Keratinocyte (primary cell): ENCODE data around the gene CFHR4. TPM values are rescaled to one million over a fixed set of nuclear protein-coding genes. Genes with fewer than 3 reads are reported as not detected.

Experiments
- DNase-seq: peaks from one replicate; pipeline ENCODE4 v3.0.0-alpha.2; 2011; ENCODE audit warnings: low read depth, missing footprints, low spot score
- FAIRE-seq: peaks from 2 replicates; lab custom pipeline; 2011; peaks lifted over from hg19 to GRCh38; lab: Jason Lieb, UNC
- H2AFZ ChIP-seq: 2 replicates; pipeline ENCODE4 v1.6.0; 2012; ENCODE audit warnings: low read length, control low read depth, inconsistent platforms; ENCODE audit not compliant: control insufficient read depth
- H3K27ac ChIP-seq: 2 replicates; pipeline ENCODE4 v1.5.1; 2011; ENCODE audit warnings: low read length; ENCODE audit not compliant: control insufficient read depth, insufficient read depth
- H3K27me3 ChIP-seq: 3 replicates; pipeline ENCODE4 v1.6.0; 2011; ENCODE audit warnings: low read length; ENCODE audit not compliant: control insufficient read depth, insufficient read depth; ENCODE audit errors: extremely low read depth
- H3K36me3 ChIP-seq, 2 experiments: 2 replicates in 1 of 2; 3 replicates in 1 of 2; pipeline ENCODE4 v1.5.1; 2011; ENCODE audit warnings: low read length in 2 of 2, mild to moderate bottlenecking in 1 of 2; ENCODE audit not compliant: control insufficient read depth in 2 of 2, insufficient read depth in 2 of 2; ENCODE audit errors: extremely low read depth in 1 of 2
- H3K4me1 ChIP-seq: 3 replicates; pipeline ENCODE4 v1.5.1; 2011; ENCODE audit warnings: low read length; ENCODE audit not compliant: control insufficient read depth, insufficient read depth; ENCODE audit errors: extremely low read depth
- H3K4me2 ChIP-seq: 3 replicates; pipeline ENCODE4 v1.6.0; 2011; ENCODE audit warnings: low read depth, low read length; ENCODE audit not compliant: control insufficient read depth, insufficient read depth; ENCODE audit errors: extremely low read depth
- H3K4me3 ChIP-seq, 3 experiments: fragments of 200-600 bp in 1 of 3; sonication (generic) in 1 of 3; 2 replicates in 2 of 3; 3 replicates in 1 of 3; pipeline ENCODE4 v1.5.1; 2011 to 2016; ENCODE audit warnings: low read length in 3 of 3, mild to moderate bottlenecking in 3 of 3, control low read depth in 2 of 3, inconsistent platforms in 1 of 3, low read depth in 1 of 3, mixed read lengths in 1 of 3, mixed run types in 1 of 3, moderate library complexity in 1 of 3; ENCODE audit not compliant: control insufficient read depth in 2 of 3, insufficient read depth in 2 of 3; ENCODE audit errors: extremely low read depth in 1 of 3
- H3K79me2 ChIP-seq: 2 replicates; pipeline ENCODE4 v1.6.0; 2012; ENCODE audit warnings: low read length; ENCODE audit not compliant: control insufficient read depth, insufficient read depth
- H3K9ac ChIP-seq: 3 replicates; pipeline ENCODE4 v1.6.0; 2011; ENCODE audit warnings: low read length; ENCODE audit not compliant: control insufficient read depth, insufficient read depth; ENCODE audit errors: extremely low read depth
- H3K9me1 ChIP-seq: 3 replicates; pipeline ENCODE4 v1.6.0; 2011; ENCODE audit warnings: low read length; ENCODE audit not compliant: control insufficient read depth, insufficient read depth; ENCODE audit errors: extremely low read depth
- H3K9me3 ChIP-seq: 2 replicates; pipeline ENCODE4 v1.5.1; 2012; ENCODE audit warnings: low read depth, low read length; ENCODE audit not compliant: control insufficient read depth
- H4K20me1 ChIP-seq: 3 replicates; pipeline ENCODE4 v1.6.0; 2011; ENCODE audit warnings: low read length; ENCODE audit not compliant: control insufficient read depth, insufficient read depth; ENCODE audit errors: extremely low read depth
- EZH2 ChIP-seq: IDR thresholded peaks from one replicate; pipeline ENCODE4 v1.6.1; 2012; ENCODE audit warnings: inconsistent platforms, mild to moderate bottlenecking, low read length, moderate library complexity
- dilution Hi-C: fragments of 300-500 bp; cut with MboI; formaldehyde crosslinking; loops from one replicate; pipeline ENCODE4 v1.7.0; 2020; ENCODE audit warnings: low sequenced_read_pairs; ENCODE audit not compliant: extremely low pct_ligation_motif_present
- polyA plus RNA-seq, 5 experiments: library from polyadenylated mRNA; depleted of rRNA in 3 of 5; stranded (reverse) in 3 of 5; stranded (forward) in 1 of 5; unstranded in 1 of 5; fragments of >200 nt; gene quantifications; 1 replicate in 1 of 5; 2 replicates in 3 of 5; 3 replicates in 1 of 5; pipeline versions ENCODE4 v1.2.1 to v1.2.3, GENCODE V29; 2011 to 2012; ENCODE audit warnings: missing spikeins in 2 of 5, low read depth in 1 of 5, low replicate concordance in 1 of 5
- TF ChIP-seq, protein P1 (sequence below), 3 experiments: IDR thresholded peaks in 1 of 3; conservative IDR thresholded peaks in 1 of 3; optimal IDR thresholded peaks in 1 of 3; 2 replicates in 2 of 3; 3 replicates in 1 of 3; pipeline versions ENCODE3 to v1.5.1; 2011; ENCODE audit warnings: low read length in 3 of 3, mild to moderate bottlenecking in 3 of 3, moderate library complexity in 2 of 3, control low read depth in 1 of 3, inconsistent platforms in 1 of 3; ENCODE audit not compliant: insufficient read depth in 2 of 3; ENCODE audit errors: extremely low read depth in 1 of 3

The CFHR4 gene
- polyA plus RNA-seq, 1 donor (not counting 4 experiments of a cell fraction or from before 2014, with no cell fraction given) = not detected

DNA sequence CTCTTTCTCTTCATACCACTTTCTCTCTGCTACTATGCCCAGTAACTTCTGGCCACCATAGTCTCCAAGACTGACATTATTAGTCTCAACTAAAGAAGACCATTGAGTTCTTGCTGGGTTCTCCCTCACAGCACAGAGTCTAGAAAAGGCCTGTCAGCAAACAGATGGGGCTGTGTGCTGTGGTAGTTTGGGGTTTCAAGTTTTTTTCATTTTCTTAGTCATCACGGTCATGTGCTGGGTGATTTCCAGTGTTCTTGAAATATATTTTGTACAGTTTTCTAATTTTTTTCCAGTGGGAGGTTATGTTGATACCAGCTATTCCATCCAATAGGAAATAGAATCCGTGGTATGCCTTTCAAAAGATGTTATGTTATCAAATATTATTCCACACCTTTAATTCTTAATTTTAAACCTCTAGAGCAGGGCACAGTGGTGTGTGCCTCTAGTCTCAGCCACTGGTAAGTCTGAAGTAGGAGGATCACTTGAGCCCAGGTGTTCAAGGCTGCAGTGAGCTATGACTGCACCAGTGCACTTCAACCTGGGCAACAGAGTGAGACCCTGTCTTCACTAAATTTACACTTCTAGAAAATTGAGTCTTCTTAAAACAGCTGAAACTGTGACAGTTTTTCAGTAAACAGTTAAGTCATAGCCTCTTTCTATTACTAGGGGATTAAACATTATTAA, 64.0 kb downstream of the CFHR4 start:
- H3K4me3 ChIP-seq = no peak overlapping the region
- no peak overlapping the region for H3K9ac ChIP-seq
- no peaks in the 10 kb centered on the region for H3K36me3 ChIP-seq
- no peaks in the 10 kb centered on the region for H3K4me1 ChIP-seq
- no peak for TF ChIP-seq EZH2
- TF ChIP-seq, protein P1, sequence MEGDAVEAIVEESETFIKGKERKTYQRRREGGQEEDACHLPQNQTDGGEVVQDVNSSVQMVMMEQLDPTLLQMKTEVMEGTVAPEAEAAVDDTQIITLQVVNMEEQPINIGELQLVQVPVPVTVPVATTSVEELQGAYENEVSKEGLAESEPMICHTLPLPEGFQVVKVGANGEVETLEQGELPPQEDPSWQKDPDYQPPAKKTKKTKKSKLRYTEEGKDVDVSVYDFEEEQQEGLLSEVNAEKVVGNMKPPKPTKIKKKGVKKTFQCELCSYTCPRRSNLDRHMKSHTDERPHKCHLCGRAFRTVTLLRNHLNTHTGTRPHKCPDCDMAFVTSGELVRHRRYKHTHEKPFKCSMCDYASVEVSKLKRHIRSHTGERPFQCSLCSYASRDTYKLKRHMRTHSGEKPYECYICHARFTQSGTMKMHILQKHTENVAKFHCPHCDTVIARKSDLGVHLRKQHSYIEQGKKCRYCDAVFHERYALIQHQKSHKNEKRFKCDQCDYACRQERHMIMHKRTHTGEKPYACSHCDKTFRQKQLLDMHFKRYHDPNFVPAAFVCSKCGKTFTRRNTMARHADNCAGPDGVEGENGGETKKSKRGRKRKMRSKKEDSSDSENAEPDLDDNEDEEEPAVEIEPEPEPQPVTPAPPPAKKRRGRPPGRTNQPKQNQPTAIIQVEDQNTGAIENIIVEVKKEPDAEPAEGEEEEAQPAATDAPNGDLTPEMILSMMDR (optimal IDR thresholded peaks at IDR 0.05 in 1 of 3, IDR thresholded peaks at IDR 0.05 in 1 of 3, conservative IDR thresholded peaks at IDR 0.05 in 1 of 3; ENCODE audit: extremely low read depth in 1 of 3, insufficient read depth in 2 of 3, low read length in 3 of 3) = no peak
- dilution Hi-C loops = no loop called here
- H3K27me3 ChIP-seq = no peaks in the 10 kb centered on the region
- no peaks in the 10 kb centered on the region for H3K9me3 ChIP-seq
- no peak overlapping the region for H2AFZ ChIP-seq
- no peak overlapping the region for H3K4me2 ChIP-seq
- no peaks in the 10 kb centered on the region for H4K20me1 ChIP-seq
- H3K27ac ChIP-seq = no peak overlapping the region
- H3K79me2 ChIP-seq = no peaks in the 10 kb centered on the region
- no peaks in the 10 kb centered on the region for H3K9me1 ChIP-seq
- DNase-seq = no peak
- FAIRE-seq = no peak

- H3K4me1 ChIP-seq = no peaks in the 10 kb centered on the region
- no peaks in the 10 kb centered on the region for H4K20me1 ChIP-seq
- DNase-seq = no peak
- H3K9ac ChIP-seq = no peak overlapping the region
- H3K9me1 ChIP-seq = no peaks in the 10 kb centered on the region
- no peaks in the 10 kb centered on the region for H3K9me3 ChIP-seq
- H3K4me2 ChIP-seq = no peak overlapping the region
- H3K79me2 ChIP-seq = no peaks in the 10 kb centered on the region
- FAIRE-seq = no peak
- H3K36me3 ChIP-seq = no peaks in the 10 kb centered on the region
- dilution Hi-C loops = no loop called here
- no peak for TF ChIP-seq EZH2
- TF ChIP-seq, protein P1 (optimal IDR thresholded peaks at IDR 0.05 in 1 of 3, IDR thresholded peaks at IDR 0.05 in 1 of 3, conservative IDR thresholded peaks at IDR 0.05 in 1 of 3; ENCODE audit: extremely low read depth in 1 of 3, insufficient read depth in 2 of 3, low read length in 3 of 3) = no peak
- no peak overlapping the region for H3K4me3 ChIP-seq
- H3K27ac ChIP-seq = no peak overlapping the region
- no peaks in the 10 kb centered on the region for H3K27me3 ChIP-seq
- H2AFZ ChIP-seq = no peak overlapping the region
These were observed 66.9 kb downstream of the CFHR4 start for GRCh38 chr1:196954778-196955177.
